Measurements from ENCODE around the gene RPL18A. TPM values are rescaled to one million over a fixed set of nuclear protein-coding genes. Genes with fewer than 3 reads are reported as not detected.

The RPL18A gene
- total and polyA plus RNA-seq, 2 donors (not counting 1 experiment from before 2014, with no cell fraction given): 3,228 to 3,761 TPM

DNA sequence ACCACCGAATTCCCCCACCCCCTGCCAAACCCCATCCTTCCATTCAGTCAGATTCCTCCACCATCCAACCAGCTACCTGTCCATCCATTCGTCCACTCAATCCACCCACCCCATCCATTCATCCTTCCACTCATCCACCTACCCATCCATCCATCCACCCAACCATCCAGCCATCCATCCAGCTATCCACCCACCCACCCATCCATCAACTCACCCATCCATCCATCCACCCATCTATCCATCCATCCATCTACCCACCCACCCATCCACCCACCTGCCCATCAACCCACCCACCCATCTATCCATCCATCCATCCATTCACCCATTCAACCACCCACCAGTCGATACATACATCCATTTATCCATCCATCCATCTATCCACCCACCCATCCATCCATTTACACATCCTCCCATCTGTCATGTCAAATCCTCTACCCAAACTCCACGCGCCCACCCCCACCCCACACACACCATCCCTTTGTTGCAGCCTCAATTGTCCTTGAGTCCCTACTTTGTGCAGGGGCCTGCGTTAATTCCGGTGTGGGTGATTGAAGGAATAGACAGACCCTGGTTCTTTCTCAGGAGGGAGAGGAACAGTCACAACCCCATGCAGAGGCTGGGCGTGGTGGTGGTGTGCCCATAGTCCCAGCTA lies 6.7 kb downstream of the RPL18A start:
- WGBS (ENCODE audit: insufficient coverage): 90% methylated on average over 5 of the region's 8 CpGs
- Mint-ChIP-seq H3K9me3 (ENCODE audit: insufficient read depth) (no peaks in the 10 kb centered on the region), H3K4me3 (no peak overlapping the region), H3K4me1 (peaks cover 16% of the 10 kb centered on the region), H3K27ac (no peak overlapping the region), H3K27me3 (peaks cover 2% of the 10 kb centered on the region)
- intact Hi-C loops (cut with micrococcal nuclease): no loop called here
- Histone ChIP-seq H4K20me1 (ENCODE audit: control insufficient read depth, insufficient read depth, low read length, poor library complexity, severe bottlenecking) (peaks cover 32% of the 10 kb centered on the region), H3K4me3 (ENCODE audit: control extremely low read depth in 1 of 5, extremely low read depth in 1 of 5, insufficient read depth in 1 of 5, low read depth in 2 of 5, low read length in 4 of 5) (no peak overlapping the region), H3K27me3 (replicated peaks in 1 of 4; ENCODE audit: control extremely low read depth in 1 of 4, control insufficient read depth in 3 of 4, insufficient read depth in 4 of 4, low read length in 3 of 4) (peaks cover 0 to 9% (median 4%) of the 10 kb centered on the region in 4 experiments), H3K4me2 (replicated peaks; ENCODE audit: low read depth, low read length, poor library complexity, severe bottlenecking) (no peak overlapping the region), H3K36me3 (replicated peaks in 1 of 2; ENCODE audit: control extremely low read depth in 1 of 2, control insufficient read depth in 1 of 2, extremely low read depth in 1 of 2, insufficient read depth in 2 of 2, low read length in 1 of 2) (peaks cover 3 to 38% of the 10 kb centered on the region in 2 experiments), H3K9me3 (ENCODE audit: control extremely low read depth in 1 of 3, control insufficient read depth in 2 of 3, insufficient read depth in 1 of 3, low read length in 2 of 3) (no peaks in the 10 kb centered on the region), H3K79me2 (ENCODE audit: control insufficient read depth, insufficient read depth, low read length) (peaks cover 13% of the 10 kb centered on the region), H3K9ac (ENCODE audit: low read length) (no peak overlapping the region), H3K4me1 (ENCODE audit: control insufficient read depth in 2 of 2, insufficient read depth in 2 of 2, low read length in 2 of 2) (peaks cover 13 to 15% of the 10 kb centered on the region in 2 donors), H2AFZ (ENCODE audit: insufficient read depth, low read depth, low read length, poor library complexity, severe bottlenecking) (no peak overlapping the region), H3K27ac (ENCODE audit: low read length in 2 of 2) (no peak overlapping the region)
- TF ChIP-seq CTCF (IDR thresholded peaks at IDR 0.05) (no peak), EZH2 (IDR thresholded peaks at IDR 0.05; ENCODE audit: borderline replicate concordance, insufficient read depth, low read depth, low read length, poor library complexity, severe bottlenecking) (no peak)
- POLR2A ChIA-PET: no interaction called here
- DNase-seq (no peak), ATAC-seq (ENCODE audit: low read depth) (no peak)
- CTCF ChIA-PET: interaction anchor here (1.2 kb wide), 2 partner anchors 72 to 130 kb away, joined by 3 to 4 read pairs; no protein-coding TSS in a partner anchor

GRCh38 chr19:17866964-17867486 lies 7.3 kb downstream of the RPL18A start:
- Mint-ChIP-seq H3K4me3 (no peak overlapping the region), H3K27ac (no peak overlapping the region), H3K9me3 (ENCODE audit: insufficient read depth) (no peaks in the 10 kb centered on the region), H3K27me3 (peaks cover 5% of the 10 kb centered on the region), H3K4me1 (peaks cover 13% of the 10 kb centered on the region)
- Histone ChIP-seq H3K9ac (ENCODE audit: low read length) (no peak overlapping the region), H3K27ac (ENCODE audit: low read length in 2 of 2) (no peak overlapping the region), H3K4me1 (ENCODE audit: control insufficient read depth in 2 of 2, insufficient read depth in 2 of 2, low read length in 2 of 2) (peaks cover 14 to 15% of the 10 kb centered on the region in 2 donors), H4K20me1 (ENCODE audit: control insufficient read depth, insufficient read depth, low read length, poor library complexity, severe bottlenecking) (peaks cover 26% of the 10 kb centered on the region), H3K4me3 (ENCODE audit: control extremely low read depth in 1 of 5, extremely low read depth in 1 of 5, insufficient read depth in 1 of 5, low read depth in 2 of 5, low read length in 4 of 5) (no peak overlapping the region), H3K27me3 (replicated peaks in 1 of 4; ENCODE audit: control extremely low read depth in 1 of 4, control insufficient read depth in 3 of 4, insufficient read depth in 4 of 4, low read length in 3 of 4) (peaks cover 0 to 14% (median 7%) of the 10 kb centered on the region in 4 experiments), H2AFZ (ENCODE audit: insufficient read depth, low read depth, low read length, poor library complexity, severe bottlenecking) (no peak overlapping the region), H3K36me3 (replicated peaks in 1 of 2; ENCODE audit: control extremely low read depth in 1 of 2, control insufficient read depth in 1 of 2, extremely low read depth in 1 of 2, insufficient read depth in 2 of 2, low read length in 1 of 2) (peaks cover 2 to 32% of the 10 kb centered on the region in 2 experiments), H3K79me2 (ENCODE audit: control insufficient read depth, insufficient read depth, low read length) (peaks cover 7% of the 10 kb centered on the region), H3K4me2 (replicated peaks; ENCODE audit: low read depth, low read length, poor library complexity, severe bottlenecking) (no peak overlapping the region), H3K9me3 (ENCODE audit: control extremely low read depth in 1 of 3, control insufficient read depth in 2 of 3, insufficient read depth in 1 of 3, low read length in 2 of 3) (no peaks in the 10 kb centered on the region)
- ChIA-PET CTCF (interaction anchor here (1.2 kb wide), 1 partner anchor 130 kb away, joined by 4 read pairs; no protein-coding TSS in a partner anchor), POLR2A (no interaction called here)
- TF ChIP-seq CTCF (IDR thresholded peaks at IDR 0.05) (no peak), EZH2 (IDR thresholded peaks at IDR 0.05; ENCODE audit: borderline replicate concordance, insufficient read depth, low read depth, low read length, poor library complexity, severe bottlenecking) (no peak)
- intact Hi-C loops (cut with micrococcal nuclease): no loop called here
- ATAC-seq (ENCODE audit: low read depth) (no peak), DNase-seq (no peak)
- WGBS (ENCODE audit: insufficient coverage): 82% methylated on average over 10 of the region's 11 CpGs

All from B cell (primary cell).